SK-N-MC (cell line): ENCODE measurements around the gene COTL1.

Experiments used
- EZH2 ChIP-seq: fragments of 200-600 bp; sonication (generic); IDR thresholded peaks from one replicate; pipeline ENCODE4 v1.6.1; 2017; ENCODE audit warnings: antibody characterized with exemption
- POLR2AphosphoS5 ChIP-seq: IDR thresholded peaks from 2 replicates; pipeline ENCODE4 v1.6.1; 2012; ENCODE audit warnings: mild to moderate bottlenecking, low read depth, low read length, borderline replicate concordance

DNA sequence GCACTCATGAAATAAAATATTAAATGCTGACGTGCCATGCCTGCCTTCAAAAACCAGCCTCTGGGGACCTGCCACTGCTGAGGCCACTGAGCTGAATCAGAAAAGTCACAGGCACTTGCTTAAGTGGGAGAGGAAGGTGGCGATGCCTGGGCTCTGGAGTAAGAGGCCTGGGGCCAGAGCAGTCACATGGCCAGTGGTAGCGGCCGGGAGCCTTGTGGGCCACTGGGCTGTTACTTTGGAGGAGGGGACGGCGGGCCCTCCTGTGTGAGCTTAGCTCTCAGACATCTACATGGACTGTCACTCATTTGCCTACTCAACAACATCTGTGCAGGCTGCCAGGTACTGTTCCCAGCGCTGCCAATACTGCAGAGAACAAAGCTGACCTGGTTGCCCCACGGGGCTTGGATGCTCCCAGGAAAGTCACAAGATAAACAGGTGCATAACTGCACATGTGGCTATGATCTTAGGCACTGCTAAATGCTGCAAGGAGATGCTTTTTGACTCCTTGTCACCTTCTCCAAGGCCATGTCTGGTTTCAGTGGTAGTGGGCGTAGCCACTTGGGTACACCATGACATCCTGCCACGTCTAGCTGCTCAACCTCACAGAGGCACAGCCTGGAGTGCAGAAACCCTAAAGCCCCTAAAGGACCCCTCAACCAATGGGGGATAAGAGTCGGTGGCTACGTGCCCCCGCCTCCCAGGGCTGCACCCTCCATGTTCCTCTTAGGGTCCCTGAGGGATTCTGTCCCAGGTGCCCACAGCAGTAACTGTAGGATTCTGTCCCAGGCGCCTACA lies 11.6 kb downstream of the COTL1 start:
- TF ChIP-seq POLR2AphosphoS5 (no peak), EZH2 (no peak)
